Testis (tissue), 3 donors: ENCODE results near the gene FAM174C. TPM values are rescaled to one million over a fixed set of nuclear protein-coding genes. Genes with fewer than 3 reads are reported as not detected.

Source experiments
- DNase-seq: peaks from one replicate; pipeline ENCODE4 v3.0.0-alpha.2; 2019
- H3K27ac ChIP-seq, 2 donors: fragments of 200-600 bp; sonication (generic); one replicate each; pipeline ENCODE4 v1.5.1; 2019
- H3K27me3 ChIP-seq: fragments of 200-600 bp; sonication (generic); one replicate; pipeline ENCODE4 v1.5.1; 2019
- H3K36me3 ChIP-seq: fragments of 200-600 bp; sonication (generic); one replicate; pipeline ENCODE4 v1.5.1; 2017; ENCODE audit warnings: low read depth; ENCODE audit errors: missing control alignments
- H3K4me1 ChIP-seq: fragments of 200-600 bp; sonication (generic); one replicate; pipeline ENCODE4 v1.5.1; 2019
- H3K4me3 ChIP-seq, 2 donors: fragments of 200-600 bp; sonication (generic); one replicate each; pipeline ENCODE4 v1.5.1; 2017 to 2019
- H3K9me3 ChIP-seq: fragments of 200-600 bp; sonication (generic); one replicate; pipeline ENCODE4 v1.5.1; 2017
- CTCF ChIP-seq, 3 experiments: fragments of 450-650 bp in 2 of 3; fragments of 200-600 bp in 1 of 3; sonication (generic) in 1 of 3; IDR thresholded peaks; one replicate each; pipeline ENCODE4 v1.5.1; 2016 to 2019; ENCODE audit warnings: antibody characterized with exemption in 3 of 3, mild to moderate bottlenecking in 2 of 3, moderate library complexity in 1 of 3
- POLR2A ChIP-seq: fragments of 450-650 bp; IDR thresholded peaks from one replicate; pipeline ENCODE4 v1.6.1; 2017; ENCODE audit warnings: antibody characterized with exemption, mild to moderate bottlenecking, moderate library complexity
- WGBS, 2 donors: methylation state at CpG; one replicate each; pipeline ENCODE4 v1.1.5; 2018; 5-methylcytosine and 5-hydroxymethylcytosine counted together
- intact Hi-C: fragments of 100-400 bp; cut with DNase I; formaldehyde crosslinking; loops from one replicate; pipeline ENCODE4 v1.15.1; 2023; ENCODE audit warnings: low total_unique reads
- polyA plus RNA-seq: library from polyadenylated mRNA; stranded (reverse); fragments of 350-450 nt; fragmentation: Illumina TruSeq; extraction: RNeasy Lipid Tissue Mini Kit (QIAGEN cat#74804); gene quantifications from one replicate; pipeline ENCODE4 v1.2.3, GENCODE V29; 2014; ENCODE audit warnings: low read depth, low replicate concordance; ENCODE audit not compliant: insufficient read depth
- total RNA-seq, 2 donors: library from RNA; depleted of rRNA; stranded (reverse); fragments of >200 nt; gene quantifications; one replicate each; pipeline ENCODE4 v1.2.3, GENCODE V29; 2016

The FAM174C gene
- total and polyA plus RNA-seq, 3 donors from 2014 or later: 51.6 to 128 (median 111) TPM

DNA sequence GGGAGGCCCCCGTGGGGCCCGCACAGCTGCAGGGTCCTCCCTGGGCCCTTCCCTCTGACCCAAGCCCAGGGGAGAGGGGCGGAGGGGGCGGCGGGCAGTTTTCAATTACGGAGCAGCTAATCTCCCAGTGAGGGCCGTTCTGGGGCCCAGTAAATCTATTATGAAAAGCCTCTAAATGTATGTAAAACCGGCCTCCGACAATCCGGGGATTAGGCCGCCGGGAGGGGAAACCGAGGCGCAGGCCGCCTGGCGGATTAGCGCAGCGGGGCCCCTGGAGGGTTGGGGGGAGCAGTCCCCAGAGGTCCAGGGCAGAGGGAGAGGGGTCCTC, 35.5 kb downstream of the FAM174C start:
- no peak for DNase-seq
- H3K27me3 ChIP-seq: no peaks in the 10 kb centered on the region

GRCh38 chr19:1311543-1312091, 36.3 kb downstream of the FAM174C start:
- H3K4me1 ChIP-seq: no peaks in the 10 kb centered on the region
- H3K36me3 ChIP-seq: no peaks in the 10 kb centered on the region
- no peak overlapping the region for H3K27ac ChIP-seq
- H3K27me3 ChIP-seq: no peaks in the 10 kb centered on the region
- H3K4me3 ChIP-seq: no peak overlapping the region
- no peaks in the 10 kb centered on the region for H3K9me3 ChIP-seq
- no peak for DNase-seq
- TF ChIP-seq POLR2A: no peak
- TF ChIP-seq CTCF (IDR thresholded peaks at IDR 0.05): no peak
- intact Hi-C loops: no loop called here
- 73 to 82% methylated on average over 16 to 17 of the region's 21 CpGs for WGBS, 2 donors

More for the DNA sequence above, 35.5 kb downstream of the FAM174C start:
- Histone ChIP-seq H3K36me3 (no peaks in the 10 kb centered on the region), H3K4me3 (no peak overlapping the region), H3K4me1 (no peaks in the 10 kb centered on the region), H3K27ac (no peak overlapping the region), H3K9me3 (no peaks in the 10 kb centered on the region)
- TF ChIP-seq CTCF (IDR thresholded peaks at IDR 0.05): no peak
- no peak for TF ChIP-seq POLR2A
- intact Hi-C loops: no loop called here
- 81 to 83% methylated on average over 13 to 18 of the region's 18 CpGs for WGBS, 2 donors

GRCh38 chr19:1312767-1313694, 37.7 kb downstream of the FAM174C start:
- Histone ChIP-seq H3K9me3 (no peaks in the 10 kb centered on the region), H3K4me1 (no peaks in the 10 kb centered on the region), H3K36me3 (no peaks in the 10 kb centered on the region), H3K4me3 (no peak overlapping the region), H3K27ac (no peak overlapping the region), H3K27me3 (no peaks in the 10 kb centered on the region)
- WGBS, 2 donors: 43 to 71% methylated on average over 7 to 58 of the region's 61 CpGs
- DNase-seq: no peak
- intact Hi-C loops: no loop called here
- TF ChIP-seq POLR2A (no peak), CTCF (IDR thresholded peaks at IDR 0.05) (no peak)

- H3K36me3 ChIP-seq: no peaks in the 10 kb centered on the region
- no peaks in the 10 kb centered on the region for H3K4me1 ChIP-seq
- TF ChIP-seq POLR2A (no peak), CTCF (IDR thresholded peaks at IDR 0.05) (no peak)
- no peaks in the 10 kb centered on the region for H3K27me3 ChIP-seq
- no peaks in the 10 kb centered on the region for H3K9me3 ChIP-seq
- WGBS, 2 donors: 74 to 81% methylated on average over 32 of the region's 32 CpGs
- intact Hi-C loops: no loop called here
- no peak overlapping the region for H3K27ac ChIP-seq
- no peak overlapping the region for H3K4me3 ChIP-seq
- DNase-seq: no peak
Measured at GRCh38 chr19:1313695-1314613, 38.6 kb downstream of the FAM174C start.
